Spleen (tissue), 13 donors: Measurements from ENCODE around the gene RERE. TPM values are rescaled to one million over a fixed set of nuclear protein-coding genes. Genes with fewer than 3 reads are reported as not detected.

Experiments used
- DNase-seq: peaks from one replicate; pipeline ENCODE4 v3.0.0-alpha.2; 2020
- H3K27ac ChIP-seq, 8 donors: fragments of 200-600 bp; sonication (generic) in 7 of 8; 1 replicate in 4 of 8; 2 replicates in 4 of 8; pipeline versions ENCODE4 v1.5.0 to v1.8.0; 2016 to 2021; ENCODE audit warnings: inconsistent platforms in 4 of 8, mild to moderate bottlenecking in 4 of 8, moderate library complexity in 1 of 8
- H3K27me3 ChIP-seq, 7 donors: fragments of 200-600 bp; sonication (generic) in 6 of 7; replicated peaks in 1 of 7; 1 replicate in 4 of 7; 2 replicates in 3 of 7; pipeline versions ENCODE4 v1.5.0 to v1.8.0; 2016 to 2021; ENCODE audit warnings: inconsistent platforms in 3 of 7, mild to moderate bottlenecking in 1 of 7
- H3K36me3 ChIP-seq, 6 donors: fragments of 200-600 bp; sonication (generic) in 5 of 6; 1 replicate in 4 of 6; 2 replicates in 2 of 6; pipeline versions ENCODE4 v1.5.0 to v1.8.0; 2016 to 2021; ENCODE audit warnings: inconsistent platforms in 2 of 6
- H3K4me1 ChIP-seq, 6 donors: fragments of 200-600 bp; sonication (generic) in 5 of 6; 1 replicate in 3 of 6; 2 replicates in 3 of 6; pipeline versions ENCODE4 v1.5.0 to v1.8.0; 2016 to 2021; ENCODE audit warnings: inconsistent platforms in 3 of 6
- H3K4me3 ChIP-seq, 8 donors: fragments of 200-600 bp; sonication (generic) in 7 of 8; 1 replicate in 4 of 8; 2 replicates in 4 of 8; pipeline versions ENCODE4 v1.5.0 to v1.8.0; 2016 to 2021; ENCODE audit warnings: inconsistent platforms in 4 of 8, mild to moderate bottlenecking in 4 of 8, moderate library complexity in 2 of 8
- H3K9me3 ChIP-seq, 8 donors: fragments of 200-600 bp; sonication (generic) in 7 of 8; 1 replicate in 4 of 8; 2 replicates in 4 of 8; pipeline versions ENCODE4 v1.5.0 to v1.8.0; 2016 to 2021; ENCODE audit warnings: inconsistent platforms in 4 of 8
- POLR2A ChIP-seq, 3 donors: fragments of 450-650 bp; IDR thresholded peaks; one replicate each; pipeline ENCODE4 v1.5.1; 2017; ENCODE audit warnings: antibody characterized with exemption in 3 of 3, mild to moderate bottlenecking in 1 of 3
- POLR2AphosphoS5 ChIP-seq, 3 donors: sonication (generic); formaldehyde crosslinking; IDR thresholded peaks; one replicate each; pipeline ENCODE4 v1.5.1; 2017; ENCODE audit warnings: antibody characterized with exemption in 3 of 3
- WGBS, 5 donors: extraction: QIAGEN DNeasy Blood & Tissue Kit in 3 of 5; methylation state at CpG; one replicate each; pipeline versions ENCODE4 v1.1.5 to v1.1.7; 2013 to 2018; 5-methylcytosine and 5-hydroxymethylcytosine counted together
- intact Hi-C: fragments of 100-400 bp; cut with DNase I; formaldehyde crosslinking; loops from one replicate; pipeline ENCODE4 v1.15.0; 2023; ENCODE audit warnings: low total_unique reads
- long read RNA-seq, 2 donors: transcript quantifications; one replicate each; lab custom pipeline, GENCODE V29; 2026
- polyA plus RNA-seq, 3 donors: library from polyadenylated mRNA; stranded (reverse); fragments of 200-250 nt; gene quantifications; one replicate each; pipeline ENCODE4 v1.2.1, GENCODE V29; 2013
- total RNA-seq, 7 donors: library from RNA; depleted of rRNA in 3 of 7; stranded (reverse); fragments of >200 nt in 3 of 7; fragmentation: NEBNext Ultra II Directional in 4 of 7; extraction: Animal tissue kit (Norgen Biotek cat#: 25700) in 4 of 7; gene quantifications; one replicate each; pipeline versions ENCODE4 v1.1.0 to v1.2.1, GENCODE V29; 2016 to 2021
- TF ChIP-seq, protein P1 (sequence below), 11 experiments: fragments of 200-600 bp in 7 of 11; fragments of 450-650 bp in 4 of 11; sonication (generic) in 4 of 11; IDR thresholded peaks in 8 of 11; conservative IDR thresholded peaks in 3 of 11; 1 replicate in 7 of 11; 2 replicates in 4 of 11; pipeline versions ENCODE4 v1.4.0 to v1.8.0; 2016 to 2021; ENCODE audit warnings: antibody characterized with exemption in 11 of 11, inconsistent platforms in 4 of 11, mild to moderate bottlenecking in 1 of 11
- donor health status: healthy with polysubstance abuse.
- donor health status: DM: no; HTN: no; CAD: no; lungs with moderate emphysema.
- donor health status: DM: no; HTN: no; CAD: no.
- donor health status: Bipolar disorder and iron deficiency.
- donor health status: healthy.
- donor health status: DM: no; HTN: no; CAD: no.
- donor health status: DM: yes; HTN: yes; CAD: no.

RERE gene
- 100 to 1,000 TPM in 6 of 7 donors, 10 to 100 TPM in 1; 86.8 to 149 (median 130) TPM for total RNA-seq
- polyA plus RNA-seq, result 10 to 100 TPM; 10.3 to 28.4 (median 16.2) TPM
- long read RNA-seq, donor 1, result 0 reads
- long read RNA-seq, donor 2, partial matches to known transcripts, result 5 of 6 reads
- long read RNA-seq, donor 2, other reads (novel, unspliced or antisense), result 0 of 6 reads

DNA sequence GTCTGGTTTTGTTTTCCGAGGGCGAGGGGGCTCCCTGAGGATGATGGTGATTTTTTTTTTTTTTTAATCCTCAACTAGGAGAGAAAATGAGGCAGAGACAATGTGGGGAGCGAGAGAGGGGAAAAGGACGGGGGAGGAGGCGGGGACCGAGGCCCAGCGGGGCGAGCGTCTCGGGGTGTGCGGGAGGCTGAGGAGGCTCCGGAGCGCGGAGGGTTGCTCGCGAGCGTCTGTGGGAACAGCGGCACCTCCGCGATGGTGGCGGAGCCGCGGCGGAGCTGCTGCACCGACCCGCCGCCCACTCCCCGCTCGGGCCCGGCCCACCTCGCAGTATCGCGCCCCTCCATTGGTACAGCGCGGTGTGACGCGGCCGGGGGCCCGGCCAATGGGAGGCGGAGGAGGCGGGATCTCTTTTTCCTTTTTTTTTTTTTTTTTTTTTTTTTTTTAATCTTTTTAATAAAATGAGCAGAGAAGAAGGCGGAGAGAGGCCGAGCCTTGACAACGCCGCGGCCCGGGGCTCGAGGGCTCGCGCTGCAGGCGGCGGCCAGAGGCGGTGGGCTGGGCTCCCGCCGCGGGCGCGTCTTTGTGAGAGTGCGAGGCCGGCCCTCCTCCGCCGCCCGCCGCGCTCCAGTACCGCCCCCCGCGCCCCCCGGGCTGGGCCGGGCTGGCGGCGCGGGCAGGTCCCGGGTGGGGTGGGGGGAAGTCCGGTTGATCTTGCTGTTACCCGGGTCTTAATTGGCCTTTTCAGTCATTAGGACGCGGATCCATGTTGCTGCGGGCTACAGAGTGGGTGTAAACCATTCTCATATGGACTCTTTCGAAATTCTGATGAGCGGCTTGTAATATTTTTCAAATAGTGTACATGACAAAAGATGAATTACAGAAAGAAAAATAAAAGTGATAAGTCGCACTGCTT lies at the start of gene RERE:
RERE (minus strand) TSS at position 229 of the 913 bp plus-strand sequence.
- peak within 1 kb of the TSS; percentile 93 to 99 (median 96) for H3K27ac ChIP-seq
- DNase-seq, result peak; percentile 96
- peak within 1 kb of the TSS; percentile 64 to 81 (median 74) for H3K4me3 ChIP-seq
- H3K9me3 ChIP-seq, result no peaks in the 10 kb centered on the region
- TF ChIP-seq, protein P1, sequence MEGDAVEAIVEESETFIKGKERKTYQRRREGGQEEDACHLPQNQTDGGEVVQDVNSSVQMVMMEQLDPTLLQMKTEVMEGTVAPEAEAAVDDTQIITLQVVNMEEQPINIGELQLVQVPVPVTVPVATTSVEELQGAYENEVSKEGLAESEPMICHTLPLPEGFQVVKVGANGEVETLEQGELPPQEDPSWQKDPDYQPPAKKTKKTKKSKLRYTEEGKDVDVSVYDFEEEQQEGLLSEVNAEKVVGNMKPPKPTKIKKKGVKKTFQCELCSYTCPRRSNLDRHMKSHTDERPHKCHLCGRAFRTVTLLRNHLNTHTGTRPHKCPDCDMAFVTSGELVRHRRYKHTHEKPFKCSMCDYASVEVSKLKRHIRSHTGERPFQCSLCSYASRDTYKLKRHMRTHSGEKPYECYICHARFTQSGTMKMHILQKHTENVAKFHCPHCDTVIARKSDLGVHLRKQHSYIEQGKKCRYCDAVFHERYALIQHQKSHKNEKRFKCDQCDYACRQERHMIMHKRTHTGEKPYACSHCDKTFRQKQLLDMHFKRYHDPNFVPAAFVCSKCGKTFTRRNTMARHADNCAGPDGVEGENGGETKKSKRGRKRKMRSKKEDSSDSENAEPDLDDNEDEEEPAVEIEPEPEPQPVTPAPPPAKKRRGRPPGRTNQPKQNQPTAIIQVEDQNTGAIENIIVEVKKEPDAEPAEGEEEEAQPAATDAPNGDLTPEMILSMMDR (IDR thresholded peaks at IDR 0.05 in 8 of 11, conservative IDR thresholded peaks at IDR 0.05 in 3 of 11), result peak in 6 of 11 experiments; percentile 33 to 59 (median 45)
- TF ChIP-seq POLR2AphosphoS5 (IDR thresholded peaks at IDR 0.05) (peak; percentile 96 to 99 (median 99)), POLR2A (IDR thresholded peaks at IDR 0.05) (peak; percentile 84 to 95 (median 86))
- peaks cover 17 to 78% (median 63%) of the 10 kb centered on the region in 6 donors for H3K4me1 ChIP-seq
- no peaks in the 10 kb centered on the region for H3K36me3 ChIP-seq
- no peaks in the 10 kb centered on the region for H3K27me3 ChIP-seq
- WGBS, 5 donors, result 0 to 2% (median 1%) methylated on average over 55 to 82 of the region's 82 CpGs
- intact Hi-C loops, result no loop called here

DNA sequence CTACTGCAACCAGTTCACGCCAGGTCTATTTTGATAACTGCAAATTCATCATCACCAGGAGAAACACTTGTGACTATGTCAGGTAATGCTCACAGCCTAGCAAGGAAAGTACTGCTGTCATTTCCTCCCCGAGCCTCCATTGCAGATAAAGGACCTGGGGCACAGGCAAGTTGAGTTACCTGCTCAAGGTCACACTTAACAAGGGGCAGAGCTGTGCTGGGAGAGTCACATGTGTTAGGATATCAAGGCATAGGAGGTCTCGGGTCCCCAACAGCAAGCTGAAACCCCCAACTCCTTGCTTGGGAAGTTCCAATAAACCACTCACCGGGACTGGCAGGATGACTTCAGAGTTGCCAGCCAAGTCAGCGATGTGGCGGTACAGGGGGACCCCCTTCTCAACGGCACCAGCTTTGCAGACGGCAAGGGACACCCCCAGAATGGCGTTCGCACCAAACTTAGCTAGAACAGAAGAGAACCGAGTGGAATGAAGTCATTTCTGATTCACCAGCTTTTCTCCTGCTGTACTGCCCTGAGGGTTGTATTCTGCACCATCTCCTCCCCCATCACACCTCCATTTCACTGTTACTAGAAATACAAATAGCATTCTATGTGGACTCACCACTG lies 49.5 kb upstream of the RERE start:
- Histone ChIP-seq H3K27me3 (no peaks in the 10 kb centered on the region), H3K27ac (peak overlapping the region in 2 of 8 donors; percentile 9 to 21), H3K4me1 (peaks cover 0 to 62% (median 11%) of the 10 kb centered on the region in 6 donors), H3K36me3 (peaks cover 6 to 100% (median 100%) of the 10 kb centered on the region in 6 donors), H3K9me3 (no peaks in the 10 kb centered on the region), H3K4me3 (no peak overlapping the region)
- TF ChIP-seq POLR2A (IDR thresholded peaks at IDR 0.05), result no peak
- TF ChIP-seq POLR2AphosphoS5 (IDR thresholded peaks at IDR 0.05), result no peak
- TF ChIP-seq, protein P1 (IDR thresholded peaks at IDR 0.05 in 8 of 11, conservative IDR thresholded peaks at IDR 0.05 in 3 of 11), result no peak
- 71 to 92% (median 76%) methylated on average over 8 to 11 of the region's 11 CpGs for WGBS, 5 donors
- intact Hi-C loops, result no loop called here
- peak; percentile 42 for DNase-seq

DNA sequence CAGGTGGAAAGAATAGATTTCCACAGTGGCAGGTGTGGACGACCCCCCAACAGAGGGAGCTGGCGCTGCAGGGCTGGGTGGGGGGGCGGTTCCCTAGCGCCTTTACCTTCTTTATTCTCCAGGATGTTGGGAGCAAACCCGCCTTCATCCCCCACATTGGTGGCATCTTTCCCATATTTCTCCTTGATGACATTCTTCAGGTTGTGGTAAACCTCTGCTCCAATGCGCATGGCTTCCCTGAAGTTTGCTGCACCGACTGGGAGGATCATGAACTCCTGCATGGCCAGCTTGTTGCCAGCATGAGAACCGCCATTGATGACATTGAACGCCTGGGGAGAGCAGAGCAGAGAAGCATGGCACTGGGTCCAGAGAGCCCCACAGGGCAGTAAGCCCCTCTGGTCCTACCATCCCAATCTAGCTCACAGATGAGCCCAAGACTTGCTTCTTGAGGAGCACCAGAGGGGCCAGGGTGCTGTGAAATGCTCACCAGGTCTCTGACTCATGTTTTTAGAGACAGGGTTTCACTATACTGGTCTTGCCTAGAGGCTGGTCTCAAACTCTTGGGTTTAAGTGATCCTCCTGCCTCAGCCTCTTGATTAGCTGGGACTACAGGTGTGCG lies 48.8 kb upstream of the RERE start:
- no peak for DNase-seq
- intact Hi-C loops, result no loop called here
- Histone ChIP-seq H3K9me3 (no peaks in the 10 kb centered on the region), H3K36me3 (peaks cover 6 to 100% (median 100%) of the 10 kb centered on the region in 6 donors), H3K27me3 (no peaks in the 10 kb centered on the region), H3K4me1 (peaks cover 0 to 56% (median 7%) of the 10 kb centered on the region in 6 donors), H3K27ac (peak overlapping the region in 2 of 8 donors; percentile 21 to 51), H3K4me3 (no peak overlapping the region)
- WGBS, 5 donors, result 87 to 95% (median 92%) methylated on average over 10 of the region's 10 CpGs
- TF ChIP-seq POLR2A (IDR thresholded peaks at IDR 0.05) (no peak), POLR2AphosphoS5 (IDR thresholded peaks at IDR 0.05) (no peak)
- TF ChIP-seq, protein P1 (IDR thresholded peaks at IDR 0.05 in 8 of 11, conservative IDR thresholded peaks at IDR 0.05 in 3 of 11), result no peak
